IMR-90 (cell line): ENCODE results near the gene TMEM263. TPM values are rescaled to one million over a fixed set of nuclear protein-coding genes. Genes with fewer than 3 reads are reported as not detected.

ENCODE experiments used
- ATAC-seq: fragments of 200-7000 bp; cut with Tn5 transposase; 2 replicates; pipeline ENCODE4 v1.9.1; 2020; ENCODE audit warnings: low read depth, mild to moderate bottlenecking, moderate library complexity
- BruUV-seq: library from RNA; stranded (reverse); fragments of 400-500 nt; replicated peaks from 2 replicates; lab custom pipeline; 2021; lab: Mats Ljungman, UMichigan
- CTCF ChIA-PET: fragments of 300-600 bp; formaldehyde crosslinking; extraction: SDS; loops from one replicate; lab custom pipeline; 2021; ENCODE audit warnings: antibody characterized with exemption; lab: Yijun Ruan, JAX
- POLR2A ChIA-PET: fragments of 300-600 bp; sonication (Branson Sonifier 250); formaldehyde crosslinking; loops from one replicate; lab custom pipeline; 2022; ENCODE audit warnings: antibody characterized with exemption; ENCODE audit not compliant: unreplicated experiment; lab: Charles Lee
- DNase-seq: peaks from one replicate; pipeline ENCODE4 v3.0.0; 2013
- H2AFZ ChIP-seq: replicated peaks from 2 replicates; pipeline ENCODE3; 2013; ENCODE audit warnings: low read length, mild to moderate bottlenecking; ENCODE audit not compliant: poor library complexity
- H2AK5ac ChIP-seq: 2 replicates; pipeline ENCODE4 v1.6.1; 2013; ENCODE audit warnings: low read depth, low read length, inconsistent platforms
- H2AK9ac ChIP-seq: replicated peaks from 2 replicates; pipeline ENCODE3; 2013; ENCODE audit warnings: mild to moderate bottlenecking, low read depth, low read length, moderate library complexity; ENCODE audit not compliant: poor library complexity
- H2BK120ac ChIP-seq: 2 replicates; pipeline ENCODE4 v1.6.1; 2013; ENCODE audit warnings: low read depth, low read length, inconsistent platforms
- H2BK15ac ChIP-seq: 3 replicates; pipeline ENCODE4 v1.6.1; 2013; ENCODE audit warnings: low read depth, low read length, inconsistent platforms
- H2BK20ac ChIP-seq: 2 replicates; pipeline ENCODE4 v1.6.1; 2013; ENCODE audit warnings: low read depth, mild to moderate bottlenecking, inconsistent platforms, low read length, moderate library complexity
- H2BK5ac ChIP-seq: 2 replicates; pipeline ENCODE4 v1.6.1; 2013; ENCODE audit warnings: mild to moderate bottlenecking, low read depth, low read length, inconsistent platforms; ENCODE audit not compliant: poor library complexity, severe bottlenecking
- H3K14ac ChIP-seq: replicated peaks from 2 replicates; pipeline ENCODE4 v1.6.1; 2013; ENCODE audit warnings: low read depth, low read length, inconsistent platforms
- H3K18ac ChIP-seq: 2 replicates; pipeline ENCODE4 v1.6.1; 2013; ENCODE audit warnings: low read depth, low read length, control low read depth
- H3K23ac ChIP-seq: 2 replicates; pipeline ENCODE4 v1.6.1; 2013; ENCODE audit warnings: low read depth, low read length, inconsistent platforms
- H3K27ac ChIP-seq: 2 replicates; pipeline ENCODE4 v1.5.1; 2013; ENCODE audit warnings: mild to moderate bottlenecking, control low read depth, low read length; ENCODE audit not compliant: insufficient read depth
- H3K27me3 ChIP-seq: 2 replicates; pipeline ENCODE4 v1.6.1; 2013; ENCODE audit warnings: low read length; ENCODE audit not compliant: control insufficient read depth, insufficient read depth
- H3K36me3 ChIP-seq: 2 replicates; pipeline ENCODE4 v1.6.1; 2013; ENCODE audit warnings: low read length, mixed read lengths; ENCODE audit not compliant: control insufficient read depth, insufficient read depth
- H3K4ac ChIP-seq: 2 replicates; pipeline ENCODE4 v1.6.1; 2013; ENCODE audit warnings: low read depth, low read length, inconsistent platforms
- H3K4me1 ChIP-seq: 2 replicates; pipeline ENCODE4 v1.6.1; 2013; ENCODE audit warnings: low read length, mixed read lengths; ENCODE audit not compliant: control insufficient read depth, insufficient read depth
- H3K4me2 ChIP-seq: 2 replicates; pipeline ENCODE4 v1.6.1; 2013; ENCODE audit warnings: low read depth, mild to moderate bottlenecking, control low read depth, low read length, moderate library complexity
- H3K4me3 ChIP-seq: 2 replicates; pipeline ENCODE4 v1.5.1; 2013; ENCODE audit warnings: low read depth, mild to moderate bottlenecking, control low read depth, low read length, moderate library complexity; ENCODE audit not compliant: insufficient read depth
- H3K56ac ChIP-seq: 2 replicates; pipeline ENCODE4 v1.6.1; 2013; ENCODE audit warnings: low read length, inconsistent platforms; ENCODE audit not compliant: insufficient read depth; ENCODE audit errors: extremely low read depth
- H3K79me1 ChIP-seq, 2 experiments: 2 replicates each; pipeline ENCODE4 v1.6.1; 2013; ENCODE audit warnings: low read length in 2 of 2, inconsistent platforms in 1 of 2, low read depth in 1 of 2
- H3K9ac ChIP-seq: 2 replicates; pipeline ENCODE4 v1.6.1; 2013; ENCODE audit warnings: low read depth, low read length, control low read depth
- H3K9me1 ChIP-seq: 2 replicates; pipeline ENCODE4 v1.6.1; 2013; ENCODE audit warnings: low read length, inconsistent platforms; ENCODE audit not compliant: insufficient read depth
- H3K9me3 ChIP-seq: 2 replicates; pipeline ENCODE4 v1.6.1; 2013; ENCODE audit warnings: low read length; ENCODE audit not compliant: control insufficient read depth, insufficient read depth
- H4K20me1 ChIP-seq: 2 replicates; pipeline ENCODE4 v1.6.1; 2013; ENCODE audit warnings: low read length, inconsistent platforms; ENCODE audit not compliant: insufficient read depth
- H4K5ac ChIP-seq: 2 replicates; pipeline ENCODE4 v1.6.1; 2013; ENCODE audit warnings: mild to moderate bottlenecking, low read depth, low read length, control low read depth
- H4K8ac ChIP-seq, 2 experiments: 2 replicates each; pipeline ENCODE4 v1.6.1; 2013; ENCODE audit warnings: low read depth in 2 of 2, low read length in 2 of 2, control low read depth in 1 of 2, inconsistent platforms in 1 of 2
- H4K91ac ChIP-seq: 2 replicates; pipeline ENCODE4 v1.6.1; 2013; ENCODE audit warnings: low read depth, low read length, inconsistent platforms; ENCODE audit not compliant: insufficient read depth
- BHLHE40 ChIP-seq: fragments of 150-350 bp; IDR thresholded peaks from 2 replicates; pipeline ENCODE4 v1.6.1; 2016; ENCODE audit warnings: mild to moderate bottlenecking, low read depth, low read length
- NFE2L2 ChIP-seq: fragments of 150-350 bp; IDR thresholded peaks from 2 replicates; pipeline ENCODE4 v1.6.1; 2016; ENCODE audit warnings: low read depth, mild to moderate bottlenecking, low read length
- RFX5 ChIP-seq: IDR thresholded peaks from 2 replicates; pipeline ENCODE4 v1.8.0; 2012; ENCODE audit warnings: low read depth, mild to moderate bottlenecking, low read length, moderate library complexity
- WGBS, 2 experiments: methylation state at CpG; one replicate each; pipeline versions ENCODE4 v1.1.5 to v1.1.7; 2013; ENCODE audit warnings: missing lambda C conversion rate in 2 of 2; ENCODE audit not compliant: insufficient read length in 1 of 2; ENCODE audit errors: extremely low coverage in 2 of 2; 5-methylcytosine and 5-hydroxymethylcytosine counted together
- dilution Hi-C: fragments of 300-500 bp; cut with HindIII; formaldehyde crosslinking; loops from one replicate; pipeline ENCODE4 v1.14.3; 2018; ENCODE audit warnings: low sequenced_read_pairs; ENCODE audit not compliant: unreplicated experiment
- in situ Hi-C: fragments of 300-500 bp; cut with MboI; formaldehyde crosslinking; loops from 3 replicates; pipeline ENCODE4 v1.14.3; 2019; ENCODE audit warnings: low sequenced_read_pairs, inconsistent platforms, mixed read lengths
- intact Hi-C: fragments of 100-400 bp; cut with micrococcal nuclease; formaldehyde crosslinking; loops from 2 replicates; pipeline ENCODE4 v1.10.0; 2022
- polyA plus RNA-seq, 3 experiments: library from polyadenylated mRNA; depleted of rRNA; stranded (reverse); fragments of >200 nt; gene quantifications; 2 replicates each; pipeline ENCODE4 v1.2.3, GENCODE V29; 2012; ENCODE audit warnings: low replicate concordance in 1 of 3
- total RNA-seq: library from RNA; depleted of rRNA; stranded (reverse); fragments of >200 nt; gene quantifications from 2 replicates; pipeline ENCODE4 v1.2.3, GENCODE V29; 2012
- TF ChIP-seq, protein P1 (sequence below): fragments of 150-350 bp; IDR thresholded peaks from 2 replicates; pipeline ENCODE4 v1.6.1; 2016; ENCODE audit warnings: low read depth, mild to moderate bottlenecking, low read length, moderate library complexity, borderline replicate concordance
- TF ChIP-seq, protein P2 (sequence below): conservative IDR thresholded peaks from 2 replicates; pipeline ENCODE4 v1.5.1; 2012; ENCODE audit warnings: mild to moderate bottlenecking, low read depth, low read length, improper control_type of control experiment
- TF ChIP-seq, protein P3 (sequence below): fragments of 150-350 bp; IDR thresholded peaks from 2 replicates; pipeline ENCODE4 v1.6.1; 2017; ENCODE audit warnings: mild to moderate bottlenecking, antibody characterized with exemption, low read length, low read depth

TMEM263 gene
- total and polyA plus RNA-seq, 2 of the 4 experiments (the other 2 are of a cell fraction) = 47.9 to 99.7 TPM

DNA sequence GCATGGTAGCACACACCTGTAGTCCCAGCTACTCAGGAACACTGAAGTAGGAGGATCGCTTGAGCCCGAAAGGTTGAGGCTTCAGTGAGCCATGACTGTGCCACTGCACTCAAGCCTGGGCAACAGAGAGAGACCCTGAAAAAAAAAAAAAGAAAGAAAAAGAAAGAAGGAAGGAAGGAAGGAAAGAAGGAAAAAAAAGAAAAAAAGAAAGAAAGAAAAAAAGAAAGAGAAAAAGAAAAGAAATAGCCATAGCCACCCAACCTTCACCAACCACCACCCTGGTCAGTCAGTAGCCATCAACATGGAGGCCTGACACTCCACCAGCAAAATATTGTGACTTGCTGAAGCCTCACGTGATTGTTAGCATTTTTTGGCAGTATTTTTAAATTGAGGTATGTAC is 21.4 kb upstream of the TMEM263 start:
- Histone ChIP-seq H3K4ac (no peak overlapping the region), H2AK5ac (no peak overlapping the region), H3K23ac (no peak overlapping the region), H3K4me3 (no peak overlapping the region), H3K9ac (no peak overlapping the region), H3K4me2 (no peak overlapping the region), H2AK9ac (no peak overlapping the region), H4K20me1 (no peaks in the 10 kb centered on the region), H3K27ac (no peak overlapping the region), H3K9me3 (no peaks in the 10 kb centered on the region), H3K18ac (no peak overlapping the region), H3K27me3 (0 out of 2 replicates have a peak, but pooled peaks cover 2% of the 10 kb centered on the region), H3K36me3 (no peaks in the 10 kb centered on the region), H4K91ac (no peak overlapping the region), H3K14ac (no peak overlapping the region), H3K79me1 (no peaks in the 10 kb centered on the region), H3K9me1 (no peaks in the 10 kb centered on the region), H2BK15ac (no peak overlapping the region), H2AFZ (no peak overlapping the region), H4K8ac (no peak overlapping the region), H3K4me1 (no peaks in the 10 kb centered on the region), H3K56ac (no peak overlapping the region), H2BK20ac (no peak overlapping the region), H2BK120ac (no peak overlapping the region), H4K5ac (no peak overlapping the region), H2BK5ac (no peak overlapping the region)
- ChIA-PET POLR2A (no interaction called here), CTCF (interaction anchor here (0.8 kb wide), 1 partner anchor 96 kb away, joined by 3 read pairs; no protein-coding TSS in a partner anchor)
- intact Hi-C loops (no loop called here), dilution Hi-C loops (no loop called here), in situ Hi-C loops (no loop called here)
- no peak for TF ChIP-seq NFE2L2
- TF ChIP-seq, protein P1, sequence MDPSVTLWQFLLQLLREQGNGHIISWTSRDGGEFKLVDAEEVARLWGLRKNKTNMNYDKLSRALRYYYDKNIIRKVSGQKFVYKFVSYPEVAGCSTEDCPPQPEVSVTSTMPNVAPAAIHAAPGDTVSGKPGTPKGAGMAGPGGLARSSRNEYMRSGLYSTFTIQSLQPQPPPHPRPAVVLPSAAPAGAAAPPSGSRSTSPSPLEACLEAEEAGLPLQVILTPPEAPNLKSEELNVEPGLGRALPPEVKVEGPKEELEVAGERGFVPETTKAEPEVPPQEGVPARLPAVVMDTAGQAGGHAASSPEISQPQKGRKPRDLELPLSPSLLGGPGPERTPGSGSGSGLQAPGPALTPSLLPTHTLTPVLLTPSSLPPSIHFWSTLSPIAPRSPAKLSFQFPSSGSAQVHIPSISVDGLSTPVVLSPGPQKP = no peak
- TF ChIP-seq, protein P2, sequence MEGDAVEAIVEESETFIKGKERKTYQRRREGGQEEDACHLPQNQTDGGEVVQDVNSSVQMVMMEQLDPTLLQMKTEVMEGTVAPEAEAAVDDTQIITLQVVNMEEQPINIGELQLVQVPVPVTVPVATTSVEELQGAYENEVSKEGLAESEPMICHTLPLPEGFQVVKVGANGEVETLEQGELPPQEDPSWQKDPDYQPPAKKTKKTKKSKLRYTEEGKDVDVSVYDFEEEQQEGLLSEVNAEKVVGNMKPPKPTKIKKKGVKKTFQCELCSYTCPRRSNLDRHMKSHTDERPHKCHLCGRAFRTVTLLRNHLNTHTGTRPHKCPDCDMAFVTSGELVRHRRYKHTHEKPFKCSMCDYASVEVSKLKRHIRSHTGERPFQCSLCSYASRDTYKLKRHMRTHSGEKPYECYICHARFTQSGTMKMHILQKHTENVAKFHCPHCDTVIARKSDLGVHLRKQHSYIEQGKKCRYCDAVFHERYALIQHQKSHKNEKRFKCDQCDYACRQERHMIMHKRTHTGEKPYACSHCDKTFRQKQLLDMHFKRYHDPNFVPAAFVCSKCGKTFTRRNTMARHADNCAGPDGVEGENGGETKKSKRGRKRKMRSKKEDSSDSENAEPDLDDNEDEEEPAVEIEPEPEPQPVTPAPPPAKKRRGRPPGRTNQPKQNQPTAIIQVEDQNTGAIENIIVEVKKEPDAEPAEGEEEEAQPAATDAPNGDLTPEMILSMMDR = no peak
- TF ChIP-seq, protein P3, sequence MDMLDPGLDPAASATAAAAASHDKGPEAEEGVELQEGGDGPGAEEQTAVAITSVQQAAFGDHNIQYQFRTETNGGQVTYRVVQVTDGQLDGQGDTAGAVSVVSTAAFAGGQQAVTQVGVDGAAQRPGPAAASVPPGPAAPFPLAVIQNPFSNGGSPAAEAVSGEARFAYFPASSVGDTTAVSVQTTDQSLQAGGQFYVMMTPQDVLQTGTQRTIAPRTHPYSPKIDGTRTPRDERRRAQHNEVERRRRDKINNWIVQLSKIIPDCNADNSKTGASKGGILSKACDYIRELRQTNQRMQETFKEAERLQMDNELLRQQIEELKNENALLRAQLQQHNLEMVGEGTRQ = no peak
- TF ChIP-seq RFX5 = no peak
- TF ChIP-seq BHLHE40 = no peak
- DNase-seq (no peak), ATAC-seq (no peak)
- WGBS, 2 experiments = no CpG with 5 or more reads among the region's 3 CpGs
- BruUV-seq = no TSS peak
